Measurements from ENCODE around the gene CFAP299.
"Not testable (repeated sequence)": the region's sequence is repeated elsewhere in the genome, so short reads cannot be mapped to it uniquely, and the experiment has no call there.

Gene CFAP299

DNA sequence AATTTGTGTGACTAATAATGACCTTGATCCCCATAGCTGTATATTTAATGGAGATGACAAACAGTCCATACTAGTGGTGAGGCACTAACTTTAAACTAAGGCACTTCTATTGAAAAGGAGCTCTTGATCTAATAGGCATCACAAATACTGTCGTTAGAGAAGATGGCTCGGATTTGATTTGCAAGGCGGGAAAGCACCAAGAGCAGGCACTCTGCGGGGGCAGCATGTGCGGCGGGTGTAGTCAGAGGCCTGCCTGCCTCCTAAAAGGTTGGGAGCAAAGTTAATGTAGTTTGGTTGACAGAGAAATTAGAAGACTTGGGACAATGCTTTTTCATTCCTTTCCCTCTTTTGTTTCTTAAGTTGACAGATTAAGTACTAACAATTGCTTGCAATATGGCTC is 278.8 kb downstream of the CFAP299 start:
- no peak for DNase-seq

DNA sequence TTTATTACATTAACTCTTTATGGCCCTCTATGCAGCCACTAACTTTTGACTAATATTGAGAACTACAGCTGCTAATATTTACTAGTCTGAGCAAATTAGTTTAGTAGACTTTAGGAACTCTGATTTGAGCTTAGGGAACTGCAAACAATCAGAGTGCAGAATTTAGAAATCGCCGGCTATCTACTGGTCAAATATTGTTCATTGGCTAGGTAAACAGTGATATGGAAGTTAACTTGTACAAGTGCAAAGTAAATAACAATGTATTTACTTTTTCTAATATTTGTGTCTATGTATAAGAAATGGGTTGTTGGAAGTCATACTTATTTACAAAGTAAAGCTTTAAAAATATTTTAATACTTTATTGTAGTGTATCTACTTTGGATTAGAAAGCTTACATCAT is 279.6 kb downstream of the CFAP299 start:
- no peak for DNase-seq

DNA sequence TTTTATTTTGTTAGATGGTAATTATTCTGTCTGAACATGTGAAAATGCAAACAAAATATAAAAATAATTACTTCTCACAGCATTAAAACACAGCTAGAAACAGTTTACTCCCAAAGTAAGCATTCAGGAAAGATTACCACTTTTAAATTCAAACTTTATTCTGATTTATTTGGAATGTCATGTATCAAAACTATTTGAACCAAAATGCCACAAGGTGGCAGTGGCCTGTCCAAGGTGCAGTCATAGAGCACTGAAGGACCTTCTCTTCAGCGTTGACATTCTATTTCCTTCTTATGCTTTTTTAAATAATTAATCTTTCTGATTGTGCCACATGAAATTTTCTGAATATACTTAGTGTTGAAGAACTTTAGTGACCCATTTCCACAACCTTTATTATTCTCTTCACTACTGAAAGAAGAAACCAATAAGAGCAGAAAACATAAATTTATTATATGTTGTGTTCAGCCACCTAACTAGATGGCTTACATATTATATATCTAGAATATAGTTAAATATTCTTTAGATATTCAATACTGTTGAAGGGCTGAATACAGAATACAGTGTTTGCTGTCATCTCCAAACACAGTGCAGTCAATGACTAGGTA is 283.6 kb downstream of the CFAP299 start:
- peak; percentile 12 for DNase-seq

DNA sequence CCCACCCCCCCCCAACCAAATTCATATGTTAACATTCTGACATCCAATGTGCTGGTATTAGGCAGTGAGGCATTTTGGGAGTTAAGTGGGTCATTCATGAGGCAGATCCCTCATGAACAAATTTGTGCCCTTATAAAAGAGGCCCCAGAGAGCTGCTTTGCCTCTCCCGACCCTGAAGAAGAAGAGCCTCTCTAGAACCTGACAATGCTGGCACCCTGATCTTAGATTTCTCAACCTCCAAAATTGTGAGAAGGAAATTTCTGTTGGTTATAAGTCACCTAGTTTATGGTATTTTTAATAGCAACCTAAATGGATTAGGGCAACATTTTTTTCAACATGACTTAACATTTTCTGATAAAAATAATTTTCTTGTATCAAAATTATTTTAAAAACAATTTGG is 296.3 kb downstream of the CFAP299 start:
- DNase-seq, result no peak

DNA sequence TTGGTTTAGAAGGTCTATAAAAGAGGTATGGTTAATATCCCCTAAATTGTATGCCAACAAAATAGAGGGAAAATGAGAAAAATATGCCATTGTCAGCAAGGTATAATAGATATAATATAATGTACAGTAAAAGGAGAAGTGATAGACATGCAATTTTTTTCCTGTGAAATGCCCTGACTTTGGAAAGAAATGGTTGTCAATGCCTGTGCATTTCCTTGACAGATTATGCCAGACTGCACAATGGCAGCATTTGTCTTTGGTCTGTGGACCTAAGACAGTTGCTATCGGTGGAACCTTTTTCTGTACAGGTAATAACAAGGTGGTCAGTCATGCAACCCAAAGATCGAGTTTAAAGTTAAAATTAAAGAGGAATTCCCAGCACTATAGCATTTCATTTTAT is 301.7 kb downstream of the CFAP299 start:
- no peak for DNase-seq

DNA sequence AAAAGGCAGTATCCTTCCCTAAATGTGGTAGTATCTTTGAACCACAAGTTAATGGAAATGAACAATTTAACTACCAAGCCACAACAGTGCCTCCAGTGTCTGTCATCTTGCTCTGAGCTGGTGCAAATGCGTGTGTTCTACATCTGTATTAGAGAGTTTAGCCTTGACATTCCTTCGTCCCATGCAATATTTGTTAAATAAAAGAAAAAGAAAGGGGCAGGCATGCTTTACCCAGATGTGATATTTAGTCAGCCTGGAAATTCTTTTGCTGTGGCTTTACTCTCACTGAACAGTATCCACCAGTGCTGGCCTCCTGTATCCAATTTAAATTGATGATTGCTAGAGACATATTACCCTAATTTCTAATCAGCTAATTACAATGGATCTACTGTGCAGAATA is 310.5 kb downstream of the CFAP299 start:
- DNase-seq, result no peak

DNA sequence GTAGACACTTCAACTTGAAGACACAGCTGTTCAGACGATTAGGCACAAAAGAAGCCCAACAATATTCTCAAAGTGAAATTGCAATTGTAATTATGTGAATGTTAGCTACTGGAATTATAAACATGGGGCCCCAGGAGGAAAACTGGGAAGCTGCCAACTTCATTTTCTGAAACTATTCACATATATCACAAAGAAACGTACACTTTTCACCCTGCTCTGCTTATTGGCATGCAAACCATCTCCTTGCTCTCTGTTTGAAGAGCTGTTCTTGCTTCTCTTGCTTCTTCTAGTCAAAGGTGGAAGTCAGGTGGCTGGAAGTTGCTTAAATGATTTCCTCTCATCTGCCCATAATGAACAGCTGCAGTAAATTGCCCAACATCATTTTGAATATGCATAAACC is 320.1 kb downstream of the CFAP299 start:
- DNase-seq, result no peak

DNA sequence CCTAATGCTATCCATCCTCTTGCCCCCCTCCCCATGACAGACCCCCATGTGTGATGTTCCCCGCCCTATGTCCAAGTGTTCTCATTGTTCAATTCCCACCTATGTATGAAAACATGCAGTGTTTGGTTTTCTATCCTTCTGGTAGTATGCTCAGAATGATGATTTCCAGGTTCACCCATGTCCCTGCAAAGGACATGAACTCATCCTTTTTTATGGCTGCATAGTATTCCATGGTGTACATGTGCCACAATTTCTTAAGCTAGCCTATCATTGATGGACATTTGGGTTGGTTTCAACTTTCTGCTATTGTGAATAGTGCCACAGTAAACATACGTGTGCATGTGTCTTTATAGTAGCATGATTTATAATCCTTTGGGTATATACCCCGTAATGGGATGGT is 334.6 kb downstream of the CFAP299 start:
- not testable (repeated sequence) for DNase-seq

DNA sequence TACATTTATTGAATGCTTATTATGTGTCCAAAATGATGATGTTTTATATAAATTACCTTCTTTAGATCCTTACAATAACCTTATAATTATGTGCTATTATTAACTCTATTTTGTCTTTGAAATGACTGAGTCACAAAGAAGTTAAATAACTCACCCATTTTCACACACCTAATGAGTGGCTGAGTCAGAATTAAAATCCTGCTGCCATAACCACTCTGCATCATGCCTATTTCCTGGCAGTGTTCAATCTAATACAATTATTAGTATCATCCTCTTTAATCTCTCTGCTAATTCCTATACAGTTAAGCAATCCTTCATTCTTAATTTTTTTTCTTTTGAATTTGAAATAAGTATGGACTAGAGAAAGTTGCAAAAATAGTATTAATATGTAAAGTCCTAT is 342.9 kb downstream of the CFAP299 start:
- DNase-seq, result no peak

DNA sequence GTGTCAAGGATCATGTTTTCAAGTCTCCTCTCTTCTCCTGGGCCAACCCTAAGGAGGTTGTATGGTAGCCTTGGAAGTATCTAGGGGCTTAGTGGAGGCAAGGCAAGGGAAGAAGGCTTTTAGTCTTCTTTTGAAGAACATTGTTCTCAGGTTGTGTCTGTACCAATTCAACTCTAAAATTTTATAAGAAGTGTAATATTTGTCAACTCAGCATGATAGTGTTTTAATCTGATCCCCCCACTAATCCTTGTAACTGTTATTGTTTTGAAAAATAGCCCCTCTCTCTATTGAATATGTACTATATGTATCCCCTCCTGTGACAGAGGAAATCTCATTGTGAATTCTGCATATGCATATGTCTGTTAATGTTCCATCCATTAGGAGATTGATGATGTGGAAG is 345.4 kb downstream of the CFAP299 start:
- no peak for DNase-seq

DNA sequence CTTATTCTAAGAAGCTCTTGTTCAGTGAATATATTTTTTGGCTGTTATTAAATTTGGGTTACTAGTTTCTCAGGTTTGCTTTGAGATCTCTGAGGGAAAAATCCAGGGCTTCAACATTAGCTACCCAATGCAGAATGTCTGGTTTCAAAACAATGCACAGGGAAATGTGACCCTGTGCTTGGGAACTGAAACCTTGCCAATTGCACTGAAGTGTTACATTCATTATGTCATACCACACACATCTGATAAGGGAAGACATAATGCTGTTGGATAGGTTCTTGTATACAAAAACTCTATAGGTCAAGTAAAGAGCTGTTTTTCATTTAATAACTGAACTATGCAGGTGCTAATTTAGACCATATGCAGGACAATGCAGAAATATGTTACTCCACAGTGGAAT is 349.7 kb downstream of the CFAP299 start:
- peak; percentile 39 for DNase-seq

DNA sequence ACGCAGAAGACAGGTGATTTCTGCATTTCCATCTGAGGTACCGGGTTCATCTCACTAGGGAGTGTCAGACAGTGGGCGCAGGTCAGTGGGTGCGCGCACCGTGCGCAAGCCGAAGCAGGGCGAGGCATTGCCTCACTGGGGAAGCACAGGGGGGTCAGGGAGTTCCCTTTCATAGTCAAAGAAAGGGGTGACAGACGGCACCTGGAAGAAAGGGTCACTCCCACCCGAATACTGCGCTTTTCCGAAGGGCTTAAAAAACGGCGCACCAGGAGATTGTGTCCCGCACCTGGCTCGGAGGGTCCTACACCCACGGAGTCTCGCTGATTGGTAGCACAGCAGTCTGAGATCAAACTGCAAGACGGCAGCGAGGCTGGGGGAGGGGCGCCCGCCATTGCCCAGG is 352.2 kb downstream of the CFAP299 start:
- not testable (repeated sequence) for DNase-seq

DNA sequence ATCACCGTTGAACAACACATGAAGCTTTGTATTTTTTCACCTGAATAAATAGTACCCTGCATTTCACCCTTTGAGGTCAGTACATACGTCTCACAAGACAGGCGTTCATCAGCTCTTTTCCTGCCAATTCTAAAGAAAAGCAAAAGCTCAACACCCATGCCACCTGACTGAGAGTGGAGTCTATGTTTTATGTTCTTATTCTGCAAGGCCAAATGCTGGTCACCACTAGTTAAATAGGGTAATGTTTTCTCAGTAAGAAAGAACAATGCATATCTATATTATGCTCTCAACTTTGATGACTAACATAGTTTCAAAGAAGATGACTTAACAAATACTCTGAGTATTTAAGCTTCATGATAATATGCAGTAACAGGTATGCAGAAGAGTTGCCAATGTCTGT is 358.6 kb downstream of the CFAP299 start:
- no peak for DNase-seq

DNA sequence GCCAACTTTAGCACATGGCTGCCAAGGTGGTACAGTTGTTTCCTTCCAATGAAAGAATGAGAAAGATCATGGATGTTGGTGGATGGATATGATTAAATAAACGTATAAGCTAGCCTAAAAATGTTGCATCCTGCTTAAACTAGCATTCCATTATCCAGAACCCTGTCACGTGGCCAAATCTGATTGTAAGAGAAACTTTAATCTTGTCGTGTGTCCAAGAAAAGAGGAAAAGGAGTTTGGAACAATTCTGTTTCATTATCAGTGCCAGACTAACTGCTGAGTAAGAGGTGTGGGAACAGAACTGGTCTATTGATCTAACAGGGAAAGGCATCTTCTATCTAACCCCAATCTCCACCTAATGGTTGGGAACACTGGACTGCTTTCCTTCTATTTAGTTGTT is 369.8 kb downstream of the CFAP299 start:
- no peak for DNase-seq

DNA sequence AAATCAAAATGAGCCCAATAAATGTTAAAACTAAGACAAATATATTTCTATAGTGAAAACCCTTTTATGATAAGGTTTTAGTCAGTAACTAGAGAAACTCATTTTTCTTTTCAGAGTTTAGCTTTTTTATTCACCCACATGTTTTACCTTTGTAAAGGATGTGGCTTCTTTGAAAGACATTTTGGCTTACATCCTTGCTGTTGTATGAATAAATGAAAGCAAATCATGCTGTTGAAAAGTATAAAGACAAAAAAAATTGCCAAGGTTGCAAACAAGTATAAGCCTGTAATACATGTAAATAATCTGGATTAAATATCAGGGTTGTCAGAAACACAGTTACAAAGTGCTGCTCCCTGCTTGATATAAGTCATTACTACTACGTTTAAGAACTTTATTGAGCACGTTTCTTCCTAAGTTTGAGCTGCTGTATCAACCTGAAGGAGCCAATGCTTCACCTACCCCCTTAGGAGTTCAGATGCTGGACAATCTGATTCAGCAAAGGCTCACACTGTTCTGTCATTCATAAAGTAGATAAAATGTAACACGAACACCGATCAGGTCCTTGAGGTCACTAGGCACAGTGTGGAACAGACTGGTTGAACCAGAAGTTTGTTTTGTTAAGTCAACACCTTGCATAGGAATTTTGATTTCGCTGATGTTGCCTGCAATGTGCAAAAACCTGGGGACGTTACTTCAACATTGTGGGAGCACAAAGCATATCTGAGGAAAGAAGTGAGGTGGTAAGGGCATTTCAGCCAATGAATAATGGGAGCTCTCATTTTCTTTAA is 373.7 kb downstream of the CFAP299 start:
- no peak for DNase-seq

DNA sequence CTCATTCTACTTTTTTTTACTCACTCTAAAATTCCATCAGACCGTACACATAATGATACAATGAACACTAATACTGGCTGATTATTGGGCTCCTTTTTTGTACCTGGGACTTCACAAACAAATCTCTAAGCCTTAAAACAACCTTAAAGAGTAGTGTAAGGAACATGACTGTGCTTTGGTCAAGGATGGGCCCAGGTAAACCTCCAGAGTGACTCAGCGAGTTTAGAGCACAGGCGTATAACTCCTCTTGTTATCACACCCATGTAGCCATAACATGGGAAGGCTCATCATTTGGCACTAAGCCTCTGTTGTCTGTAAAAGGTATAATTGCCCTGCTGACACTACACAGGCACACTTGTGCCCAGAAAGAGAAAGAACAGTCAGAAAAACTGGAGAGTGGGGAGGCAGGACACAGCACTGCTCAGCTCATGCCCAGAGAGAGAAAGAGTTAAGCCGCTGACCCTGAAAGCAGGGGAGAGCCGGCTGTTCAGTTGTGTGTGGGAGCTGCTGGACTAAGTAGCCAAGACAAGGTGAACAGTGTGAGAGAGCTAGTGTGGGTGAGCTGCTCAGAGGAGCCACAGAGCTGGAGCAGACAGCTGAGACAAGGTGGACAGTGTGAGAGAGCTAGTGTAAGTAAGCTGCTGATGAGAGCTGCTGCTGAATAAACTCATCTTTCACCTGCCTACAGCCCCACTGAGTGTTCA is 375.4 kb downstream of the CFAP299 start:
- no peak for DNase-seq

DNA sequence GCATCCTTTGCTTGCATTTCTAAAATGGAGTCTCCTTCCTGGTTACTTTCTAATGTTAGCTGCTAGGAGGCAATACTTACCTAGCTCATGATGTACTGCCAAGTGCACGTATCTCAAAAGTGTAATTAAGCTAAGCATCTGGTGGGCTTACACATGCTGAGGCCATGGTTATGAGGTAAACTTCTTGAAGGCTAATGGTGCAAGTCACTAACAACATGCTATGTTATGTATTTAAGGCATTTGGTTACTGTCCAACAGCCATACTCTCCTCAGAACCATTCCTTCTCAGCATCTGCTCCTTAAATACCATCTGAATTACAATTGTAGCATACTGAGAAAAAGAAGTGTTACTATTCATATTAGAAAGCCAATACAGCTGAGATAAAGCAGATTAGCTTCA is 376.4 kb downstream of the CFAP299 start:
- no peak for DNase-seq

DNA sequence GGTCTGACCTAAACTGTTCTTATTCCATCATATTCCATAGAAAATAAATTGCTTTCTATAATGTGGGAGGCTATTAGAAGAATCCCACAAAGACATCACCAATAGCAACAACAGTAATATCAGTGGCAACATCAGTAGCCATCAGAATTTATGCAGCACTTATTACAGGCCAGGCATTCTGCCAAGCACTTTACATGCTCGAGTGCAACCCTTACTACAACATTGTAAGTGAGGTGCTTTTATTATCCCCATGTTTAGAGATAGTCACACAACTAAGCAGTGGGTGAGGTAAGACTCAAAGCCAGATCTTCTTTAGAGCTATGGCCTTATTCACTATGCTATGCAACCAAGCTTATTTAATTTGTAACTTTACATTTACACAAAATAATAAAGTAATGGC is 377.9 kb downstream of the CFAP299 start:
- DNase-seq, result peak; percentile 24

DNA sequence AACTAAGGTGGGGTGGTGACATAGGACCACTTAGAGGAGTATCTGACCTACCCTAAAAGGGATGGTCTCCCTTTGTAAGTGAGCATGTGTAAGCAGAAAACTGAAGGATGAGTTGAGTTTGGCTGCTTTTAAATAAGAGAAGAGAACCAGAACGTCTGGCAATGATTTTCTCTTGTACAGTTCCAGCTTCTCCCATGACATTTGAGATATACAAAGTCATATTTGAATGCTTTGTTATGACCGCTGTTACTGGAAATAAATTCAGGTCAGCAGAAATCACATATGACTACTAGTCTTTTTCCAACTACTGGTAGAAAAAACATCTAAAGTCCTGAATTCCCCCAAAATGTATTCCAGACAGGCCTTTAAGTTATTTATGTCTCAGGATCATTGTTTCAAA is 381.7 kb downstream of the CFAP299 start:
- DNase-seq, result no peak

DNA sequence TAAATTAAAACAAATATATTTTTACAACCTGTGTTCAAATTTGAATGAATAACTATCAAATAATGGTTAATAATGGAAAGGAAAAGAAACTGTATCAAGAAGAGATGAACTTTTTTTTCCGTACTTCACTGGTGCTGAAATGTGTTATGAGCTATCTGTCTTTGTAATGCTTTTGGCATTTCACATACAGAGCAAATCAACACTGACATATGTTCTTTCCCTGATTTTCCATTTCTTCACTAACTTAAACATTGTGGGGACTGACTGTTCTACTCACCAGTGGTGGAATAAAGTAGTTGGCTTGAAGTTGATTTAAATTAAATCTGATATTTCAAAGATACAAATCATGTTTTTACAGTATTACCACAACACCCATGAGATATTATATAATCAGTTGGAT is 390.9 kb downstream of the CFAP299 start:
- no peak for DNase-seq

DNA sequence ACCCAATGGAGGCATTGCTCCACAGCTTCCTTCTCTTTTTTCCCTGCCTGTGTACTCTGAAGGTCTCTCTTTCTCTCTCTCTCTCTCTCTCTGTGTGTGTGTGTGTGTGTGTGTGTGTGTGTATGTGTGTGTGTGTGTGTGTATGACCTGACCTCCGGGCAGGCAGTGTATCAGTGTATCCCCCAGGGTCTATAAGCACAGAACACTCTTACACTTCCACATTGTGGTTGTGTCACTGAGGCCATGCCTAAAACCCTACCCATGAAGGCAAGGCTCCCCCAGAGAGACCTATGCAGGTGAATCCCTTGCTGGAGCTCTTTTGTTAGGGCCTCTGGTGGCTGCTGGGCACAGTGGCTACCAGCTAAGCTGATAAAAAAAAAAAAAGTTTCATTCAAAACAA is 394.6 kb downstream of the CFAP299 start:
- no peak for DNase-seq

DNA sequence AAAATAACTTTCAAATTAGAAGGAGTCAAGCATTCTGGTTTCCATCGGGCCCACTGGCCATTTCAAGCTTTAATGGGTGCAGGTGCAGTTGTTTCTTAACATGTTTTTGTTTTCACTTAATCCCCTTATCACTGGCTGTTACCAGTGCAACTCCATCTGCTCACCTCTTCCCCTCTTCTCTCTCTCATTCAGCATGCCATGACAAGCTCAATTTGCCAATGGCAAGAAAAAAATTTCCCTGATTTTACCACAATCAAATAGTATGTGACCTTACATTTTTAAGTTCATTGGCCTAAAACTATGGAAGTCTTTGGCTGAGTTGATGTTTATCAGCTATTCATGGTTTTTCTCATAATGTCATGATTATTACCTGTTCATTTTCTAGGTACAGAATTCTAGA is 395.9 kb downstream of the CFAP299 start:
- DNase-seq, result no peak

DNA sequence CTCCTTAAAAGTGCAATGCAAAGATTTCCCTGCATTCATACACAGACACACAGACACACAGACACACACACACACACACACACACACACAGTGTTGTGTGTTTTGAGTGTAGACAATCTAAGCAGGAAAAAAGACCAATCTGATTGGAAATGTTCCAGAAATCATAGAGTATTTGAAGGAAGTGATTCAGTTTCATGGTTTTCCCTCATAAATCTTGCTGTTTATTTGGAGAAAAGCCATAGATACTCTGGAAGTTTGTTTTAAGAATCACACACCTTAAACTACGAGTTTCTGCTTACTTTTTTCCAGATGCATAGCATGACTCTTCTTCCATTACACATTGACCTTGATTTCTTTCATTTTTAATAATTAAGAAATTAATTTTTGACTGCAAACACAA is 396.5 kb downstream of the CFAP299 start:
- peak; percentile 6 for DNase-seq

DNA sequence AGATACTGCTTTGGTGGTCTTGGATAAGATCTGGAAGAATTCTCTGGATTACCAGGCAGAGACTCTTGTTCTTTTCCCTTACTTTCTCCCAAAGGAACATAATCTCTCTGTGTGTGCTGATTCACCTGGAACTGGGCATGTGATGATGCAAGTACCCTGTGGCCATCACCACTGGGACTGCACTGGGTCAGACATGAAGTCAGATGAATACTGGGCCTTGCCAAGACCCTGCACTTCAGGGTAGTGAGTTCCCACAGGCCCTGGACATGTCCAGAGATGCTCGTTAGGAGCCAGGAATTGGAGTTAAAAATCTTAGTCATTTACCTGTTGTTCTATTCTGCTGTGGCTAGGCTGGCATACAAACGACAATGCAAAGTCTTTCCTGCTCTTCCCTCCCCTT is 404.8 kb downstream of the CFAP299 start:
- no peak for DNase-seq
